A204.1 (cell line): Measurements from ENCODE around the gene SLC43A3.

ENCODE experiments used
- FAIRE-seq: peaks from 2 replicates; lab custom pipeline; 2012; peaks lifted over from hg19 to GRCh38; lab: Jason Lieb, UNC

The SLC43A3 gene

DNA sequence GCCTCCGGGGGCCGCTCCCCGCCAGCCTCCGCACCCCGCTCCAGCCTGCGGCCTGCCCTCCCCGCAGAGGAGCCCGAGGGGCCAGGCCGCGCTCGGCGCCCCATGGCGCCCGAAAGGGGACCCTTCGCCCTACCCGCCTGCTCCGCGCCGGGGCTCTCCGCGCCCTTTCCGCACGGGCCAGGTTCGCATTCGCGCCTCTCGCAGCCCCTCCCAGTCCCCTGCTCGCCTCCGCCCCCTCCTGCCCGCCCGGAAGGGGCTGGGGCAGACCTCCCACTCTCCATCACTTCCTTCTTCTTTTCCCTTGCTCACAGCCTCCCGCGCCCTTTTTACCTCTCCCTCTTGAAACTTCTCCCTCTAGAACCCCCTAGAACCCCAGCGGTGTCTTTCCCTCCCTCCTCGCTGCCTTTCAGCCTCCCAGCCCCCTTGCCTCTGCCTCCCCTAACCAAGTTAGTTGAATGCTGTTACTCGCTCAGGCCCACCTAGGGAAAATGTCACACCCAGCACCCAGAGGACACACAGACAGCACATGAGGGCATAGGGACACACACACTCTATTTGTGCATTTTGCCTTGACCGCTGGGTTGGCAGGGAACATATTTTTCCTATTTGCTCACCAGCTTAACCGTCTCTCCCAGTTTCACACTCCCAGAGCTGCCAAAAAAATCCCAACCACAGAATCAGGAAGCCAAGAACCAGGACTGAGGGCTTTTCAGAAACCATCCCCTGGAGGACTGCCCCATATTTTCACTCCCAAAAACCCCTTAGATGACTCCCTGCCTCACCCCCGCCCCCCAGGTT lies at the start of gene SLC43A3:
Gene SLC43A3, minus strand, starts transcription at position 193 of the 798 bp plus-strand sequence. CDS start 949 bp downstream, outside the sequence.
- FAIRE-seq: no peak

GRCh38 chr11:57476047-57476756 lies 49.3 kb upstream of the SLC43A3 start:
- no peak for FAIRE-seq

GRCh38 chr11:57475671-57476046 lies 48.7 kb upstream of the SLC43A3 start:
- FAIRE-seq: no peak

DNA sequence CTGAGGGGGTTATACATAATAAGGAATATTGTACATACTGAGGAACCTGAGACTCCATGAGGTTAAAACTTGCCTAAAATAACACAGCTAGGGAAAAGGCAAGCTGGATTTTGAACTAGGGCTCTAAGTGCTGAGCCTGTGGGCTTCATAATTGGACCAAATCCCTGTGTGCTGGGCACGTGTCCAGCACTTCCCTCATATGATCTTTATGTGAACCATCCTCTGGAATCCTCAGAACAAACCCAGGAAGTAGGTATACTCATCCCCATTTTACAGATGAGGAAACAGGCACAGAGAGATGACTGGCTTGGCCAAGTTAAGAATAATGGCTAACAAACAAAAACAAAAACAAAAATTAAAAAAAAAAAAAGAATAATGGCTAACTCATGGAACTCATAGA lies 48.3 kb upstream of the SLC43A3 start:
- no peak for FAIRE-seq

- FAIRE-seq: no peak
These were observed 47.8 kb upstream of the SLC43A3 start for GRCh38 chr11:57474803-57475115.

GRCh38 chr11:57474017-57474802 lies 47.3 kb upstream of the SLC43A3 start:
- no peak for FAIRE-seq

GRCh38 chr11:57473285-57473841 lies 46.4 kb upstream of the SLC43A3 start:
- FAIRE-seq: no peak

GRCh38 chr11:57471496-57471895 lies 44.6 kb upstream of the SLC43A3 start:
- FAIRE-seq: no peak

DNA sequence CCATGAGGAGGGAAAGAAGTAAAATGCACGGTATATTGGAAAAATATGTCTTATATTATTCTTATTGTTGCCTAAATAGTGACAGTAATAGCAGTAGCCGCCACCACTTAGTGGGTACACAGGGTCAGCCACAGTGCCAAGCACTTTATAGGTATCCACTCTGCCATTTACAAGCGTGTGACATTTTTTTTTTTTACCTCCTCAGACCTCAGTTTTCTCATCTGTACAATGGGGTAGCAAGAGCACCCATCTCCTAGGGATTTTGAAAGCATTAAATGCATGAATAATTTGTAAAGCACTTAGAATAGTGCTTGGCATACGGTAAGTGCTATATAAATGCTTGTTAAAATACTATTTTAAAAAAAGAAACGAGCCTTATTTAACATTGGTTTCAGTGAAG lies 42.3 kb upstream of the SLC43A3 start:
- FAIRE-seq: no peak

GRCh38 chr11:57468276-57468675 lies 41.4 kb upstream of the SLC43A3 start:
- no peak for FAIRE-seq

DNA sequence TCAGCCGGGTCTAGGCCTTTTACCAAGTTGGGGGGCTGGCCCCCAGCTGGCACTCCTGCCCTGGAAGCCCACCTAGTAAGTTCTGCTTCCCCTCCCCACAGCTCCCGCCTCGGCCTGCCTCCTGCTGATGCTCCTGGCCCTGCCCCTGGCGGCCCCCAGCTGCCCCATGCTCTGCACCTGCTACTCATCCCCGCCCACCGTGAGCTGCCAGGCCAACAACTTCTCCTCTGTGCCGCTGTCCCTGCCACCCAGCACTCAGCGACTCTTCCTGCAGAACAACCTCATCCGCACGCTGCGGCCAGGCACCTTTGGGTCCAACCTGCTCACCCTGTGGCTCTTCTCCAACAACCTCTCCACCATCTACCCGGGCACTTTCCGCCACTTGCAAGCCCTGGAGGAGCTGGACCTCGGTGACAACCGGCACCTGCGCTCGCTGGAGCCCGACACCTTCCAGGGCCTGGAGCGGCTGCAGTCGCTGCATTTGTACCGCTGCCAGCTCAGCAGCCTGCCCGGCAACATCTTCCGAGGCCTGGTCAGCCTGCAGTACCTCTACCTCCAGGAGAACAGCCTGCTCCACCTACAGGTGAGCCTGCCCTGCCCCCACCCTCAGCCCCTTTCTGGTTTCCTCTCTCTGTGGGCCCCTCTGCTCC lies 40.7 kb upstream of the SLC43A3 start:
- no peak for FAIRE-seq

DNA sequence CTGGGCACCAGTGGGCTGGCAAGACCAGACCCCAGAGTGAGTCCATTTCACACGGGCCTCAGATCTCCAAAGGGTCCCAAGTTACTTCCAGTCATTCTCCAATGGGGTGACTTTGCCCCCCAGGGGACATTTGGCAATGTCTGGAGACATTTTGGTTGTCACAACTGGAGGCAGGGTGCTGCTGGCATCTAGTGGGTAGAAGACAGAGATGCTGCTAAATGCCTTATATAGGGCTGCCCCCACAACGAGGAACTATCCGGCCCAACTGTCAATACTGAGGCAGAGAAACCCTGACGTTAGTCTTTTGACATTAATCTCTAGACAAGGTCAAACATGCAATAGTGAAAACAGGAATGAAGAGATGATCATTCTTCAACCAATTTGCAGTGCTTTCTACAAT lies 39.8 kb upstream of the SLC43A3 start:
- no peak for FAIRE-seq

DNA sequence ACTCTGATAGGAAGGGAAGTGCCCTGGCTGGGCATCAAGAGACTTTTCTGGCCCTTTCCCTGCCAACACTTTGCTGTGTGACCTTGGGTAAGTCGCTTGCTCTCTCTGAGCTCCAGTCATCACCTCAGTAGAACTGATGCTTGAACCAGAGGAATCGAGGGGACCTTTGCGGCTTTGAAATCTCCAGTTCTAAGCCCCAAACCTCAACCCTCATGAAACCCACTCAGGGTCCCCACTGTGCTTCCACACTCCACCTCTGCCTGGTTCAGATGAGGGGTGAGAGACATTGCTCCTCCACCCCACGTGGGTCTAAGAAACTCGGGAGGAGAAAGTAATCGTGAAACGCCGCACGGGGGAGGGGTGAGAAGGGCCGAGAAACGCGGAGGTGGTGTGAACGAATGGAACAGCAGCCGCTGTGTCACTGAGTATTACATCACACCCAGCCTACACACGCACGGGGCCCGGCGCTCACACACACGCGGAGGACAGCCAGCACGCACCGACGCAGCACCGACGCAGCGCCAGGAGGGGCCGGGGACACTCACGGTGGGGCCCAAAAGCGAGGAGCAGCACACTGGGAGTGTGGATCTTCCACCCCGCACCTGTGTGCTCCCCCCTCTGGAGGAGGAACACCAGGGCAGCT lies 37.7 kb upstream of the SLC43A3 start:
- FAIRE-seq: no peak

GRCh38 chr11:57463671-57464538 lies 37.0 kb upstream of the SLC43A3 start:
- no peak for FAIRE-seq

GRCh38 chr11:57462597-57462996 lies 35.7 kb upstream of the SLC43A3 start:
- FAIRE-seq: no peak

DNA sequence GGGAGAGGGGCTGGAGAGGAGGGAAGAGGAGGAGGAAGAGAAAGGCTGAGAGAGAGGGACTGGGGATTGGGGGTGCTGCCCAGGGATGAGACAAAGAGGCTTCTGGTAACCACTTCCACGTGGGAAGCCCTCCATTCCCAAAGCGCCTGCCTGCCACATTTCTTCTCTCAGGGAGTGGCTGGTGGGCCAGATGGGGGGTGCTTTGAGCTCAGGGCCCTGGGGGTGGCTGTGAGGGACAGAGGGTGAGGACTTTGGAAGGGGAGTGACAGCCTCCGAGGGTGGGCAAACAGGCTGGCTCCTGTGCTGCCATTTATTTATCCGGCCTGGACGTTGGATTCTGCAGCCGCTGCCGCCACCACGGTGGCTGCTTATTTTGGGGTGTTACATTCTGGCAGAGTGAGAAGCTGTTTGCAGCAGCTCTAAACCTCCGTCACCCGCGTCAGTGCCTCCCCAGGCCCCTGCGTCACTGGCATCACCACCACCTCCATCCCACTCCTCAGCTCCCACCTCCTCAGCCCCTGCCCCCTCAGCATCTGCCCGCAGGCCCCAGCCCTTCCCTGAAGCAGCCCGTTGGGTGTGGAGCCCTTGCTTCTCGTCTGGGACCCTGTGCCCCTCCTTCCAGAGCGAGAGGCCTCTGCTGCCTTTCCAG lies 35.0 kb upstream of the SLC43A3 start:
- no peak for FAIRE-seq

- no peak for FAIRE-seq
These were observed 34.1 kb upstream of the SLC43A3 start for GRCh38 chr11:57460758-57461749.

DNA sequence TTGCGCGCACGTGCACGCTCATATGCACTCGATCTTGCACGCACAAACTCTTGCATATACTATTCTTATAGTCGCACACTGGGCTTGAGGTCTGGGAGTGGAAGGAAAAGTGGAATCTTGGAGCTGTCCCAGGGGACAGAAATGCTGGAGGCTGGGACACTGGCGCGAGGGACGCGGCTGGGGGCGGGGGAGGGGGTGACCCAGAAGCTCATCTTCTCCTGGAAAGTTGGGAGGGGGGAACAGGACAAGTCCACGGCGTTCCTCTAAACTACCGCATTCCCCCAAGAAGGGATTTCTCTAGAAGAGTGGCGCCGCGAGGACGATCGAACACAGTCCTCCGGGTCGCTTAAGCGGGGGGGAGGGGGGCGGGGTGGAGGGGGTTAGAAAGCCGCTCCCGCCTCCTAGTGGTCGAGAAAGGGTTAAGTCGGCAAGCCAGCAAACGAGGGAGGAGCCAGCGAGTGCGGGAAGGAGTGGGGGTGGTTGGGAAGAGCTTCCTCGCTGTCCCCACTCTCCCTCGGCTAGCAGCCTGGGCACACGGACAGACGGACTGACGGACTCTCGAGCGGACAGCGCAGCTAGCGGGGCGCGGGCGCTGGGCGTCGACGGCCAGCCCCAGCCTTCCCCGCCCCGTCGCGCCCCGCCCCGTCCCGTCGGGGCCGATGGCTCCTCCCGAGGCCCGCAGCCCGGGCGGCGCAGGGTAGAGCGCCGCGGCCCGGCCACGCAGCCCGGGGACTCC lies 33.3 kb upstream of the SLC43A3 start, which contains the start of gene RTN4RL2:
Gene RTN4RL2, plus strand, starts transcription at position 507 of the 736 bp plus-strand sequence. CDS start 338 bp downstream, outside the sequence.
- no peak for FAIRE-seq
